Measurements from ENCODE around the gene SIK3.
"Not testable (repeated sequence)": the region's sequence is repeated elsewhere in the genome, so short reads cannot be mapped to it uniquely, and the experiment has no call there.

SIK3 gene

GRCh38 chr11:117144477-117145392, 46.5 kb upstream of the SIK3 start:
- Histone ChIP-seq H3K27me3 (ENCODE audit: insufficient read depth, low read length, poor library complexity) (no peaks in the 10 kb centered on the region), H3K36me3 (ENCODE audit: insufficient read depth, low read length) (peaks cover 33% of the 10 kb centered on the region), H3K4me2 (ENCODE audit: insufficient read depth, low read length) (peak overlapping the region; percentile 86), H3K9me3 (ENCODE audit: insufficient read depth, low read length, severe bottlenecking) (no peaks in the 10 kb centered on the region), H4K20me1 (ENCODE audit: insufficient read depth, low read length) (peaks cover 47% of the 10 kb centered on the region), H3K9ac (ENCODE audit: low read depth, low read length) (peak overlapping the region; percentile 82), H3K4me3 (ENCODE audit: low read depth in 1 of 2, low read length in 2 of 2) (peak overlapping the region; percentile 64 to 99), H3K27ac (ENCODE audit: low read length) (peak overlapping the region; percentile 77), H3K79me2 (ENCODE audit: insufficient read depth, low read length) (peaks cover 56% of the 10 kb centered on the region), H2AFZ (ENCODE audit: low read depth, low read length) (peak overlapping the region; percentile 97), H3K4me1 (ENCODE audit: insufficient read depth, low read length) (peaks cover 40% of the 10 kb centered on the region)
- DNase-seq (peak; percentile 9), ATAC-seq (ENCODE audit: insufficient read depth, low read depth) (peak; percentile 69)
- TF ChIP-seq CTCF (IDR thresholded peaks at IDR 0.05; ENCODE audit: borderline replicate concordance, extremely low read depth, low read length, poor library complexity, severe bottlenecking) (no peak), EZH2 (IDR thresholded peaks at IDR 0.05; ENCODE audit: borderline replicate concordance, low read depth, low read length, severe bottlenecking) (no peak)

- TF ChIP-seq CTCF (IDR thresholded peaks at IDR 0.05; ENCODE audit: borderline replicate concordance, extremely low read depth, low read length, poor library complexity, severe bottlenecking) (peak; percentile 24), EZH2 (IDR thresholded peaks at IDR 0.05; ENCODE audit: borderline replicate concordance, low read depth, low read length, severe bottlenecking) (no peak)
- H3K9me3 ChIP-seq (ENCODE audit: insufficient read depth, low read length, severe bottlenecking), result no peaks in the 10 kb centered on the region
- peaks cover 49% of the 10 kb centered on the region for H3K79me2 ChIP-seq (ENCODE audit: insufficient read depth, low read length)
- peak within 1 kb of the TSS; percentile 82 for H3K9ac ChIP-seq (ENCODE audit: low read depth, low read length)
- ATAC-seq (ENCODE audit: insufficient read depth, low read depth) (peak; percentile 94), DNase-seq (peak; percentile 95)
- H3K27me3 ChIP-seq (ENCODE audit: insufficient read depth, low read length, poor library complexity), result no peaks in the 10 kb centered on the region
- H3K27ac ChIP-seq (ENCODE audit: low read length), result peak within 1 kb of the TSS; percentile 77
- H4K20me1 ChIP-seq (ENCODE audit: insufficient read depth, low read length), result peaks cover 43% of the 10 kb centered on the region
- peaks cover 31% of the 10 kb centered on the region for H3K36me3 ChIP-seq (ENCODE audit: insufficient read depth, low read length)
- H3K4me2 ChIP-seq (ENCODE audit: insufficient read depth, low read length), result peak within 1 kb of the TSS; percentile 86
- H2AFZ ChIP-seq (ENCODE audit: low read depth, low read length), result peak within 1 kb of the TSS; percentile 97
- peaks cover 39% of the 10 kb centered on the region for H3K4me1 ChIP-seq (ENCODE audit: insufficient read depth, low read length)
- peak within 1 kb of the TSS; percentile 64 to 99 for H3K4me3 ChIP-seq (ENCODE audit: low read depth in 1 of 2, low read length in 2 of 2)
Observed at GRCh38 chr11:117143871-117144476, 45.7 kb upstream of the SIK3 start, which contains the start of gene PAFAH1B2. Gene PAFAH1B2 (plus strand): TSS chr11:117144287. CDS start chr11:117152448, 8,161 bp downstream.

DNA sequence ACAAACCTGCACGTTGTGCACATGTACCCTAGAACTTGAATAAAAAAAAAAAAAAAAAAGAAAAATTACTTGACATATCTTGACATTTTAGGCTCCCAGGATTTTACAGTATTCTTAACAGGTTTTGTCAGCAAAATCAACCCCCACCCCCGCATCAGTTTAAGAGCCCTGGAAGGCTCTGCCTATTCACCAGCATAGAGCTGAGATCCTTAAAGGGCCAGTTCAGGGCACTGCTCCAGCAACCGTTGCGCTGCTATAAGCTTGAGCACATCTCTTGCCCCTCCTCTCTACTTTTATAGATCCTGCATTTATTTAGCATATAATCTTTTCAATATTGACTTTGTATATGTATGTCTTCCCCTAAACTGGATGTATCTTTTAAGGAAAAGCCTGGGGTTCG, 45.2 kb upstream of the SIK3 start:
- Histone ChIP-seq H3K4me1 (ENCODE audit: insufficient read depth, low read length) (peaks cover 37% of the 10 kb centered on the region), H3K9ac (ENCODE audit: low read depth, low read length) (peak overlapping the region; percentile 82), H3K36me3 (ENCODE audit: insufficient read depth, low read length) (peaks cover 28% of the 10 kb centered on the region), H2AFZ (ENCODE audit: low read depth, low read length) (peak overlapping the region; percentile 97), H3K79me2 (ENCODE audit: insufficient read depth, low read length) (peaks cover 43% of the 10 kb centered on the region), H3K4me3 (ENCODE audit: low read depth in 1 of 2, low read length in 2 of 2) (peak overlapping the region; percentile 64 to 99; a peak in 3 of 4 replicates), H3K27me3 (ENCODE audit: insufficient read depth, low read length, poor library complexity) (no peaks in the 10 kb centered on the region), H4K20me1 (ENCODE audit: insufficient read depth, low read length) (peaks cover 37% of the 10 kb centered on the region), H3K9me3 (ENCODE audit: insufficient read depth, low read length, severe bottlenecking) (no peaks in the 10 kb centered on the region), H3K27ac (ENCODE audit: low read length) (no peak overlapping the region), H3K4me2 (ENCODE audit: insufficient read depth, low read length) (peak overlapping the region; percentile 86)
- ATAC-seq (ENCODE audit: insufficient read depth, low read depth) (no peak), DNase-seq (peak; percentile 28)
- no peak for TF ChIP-seq CTCF (IDR thresholded peaks at IDR 0.05; ENCODE audit: borderline replicate concordance, extremely low read depth, low read length, poor library complexity, severe bottlenecking)
- no peak for TF ChIP-seq EZH2 (IDR thresholded peaks at IDR 0.05; ENCODE audit: borderline replicate concordance, low read depth, low read length, severe bottlenecking)

- not testable (repeated sequence) for H3K27ac ChIP-seq (ENCODE audit: low read length); H3K4me2 ChIP-seq (ENCODE audit: insufficient read depth, low read length); H2AFZ ChIP-seq (ENCODE audit: low read depth, low read length); H3K9ac ChIP-seq (ENCODE audit: low read depth, low read length); H3K79me2 ChIP-seq (ENCODE audit: insufficient read depth, low read length); H3K4me3 ChIP-seq (ENCODE audit: low read depth in 1 of 2, low read length in 2 of 2); H3K9me3 ChIP-seq (ENCODE audit: insufficient read depth, low read length, severe bottlenecking); H3K4me1 ChIP-seq (ENCODE audit: insufficient read depth, low read length); H3K27me3 ChIP-seq (ENCODE audit: insufficient read depth, low read length, poor library complexity); ATAC-seq (ENCODE audit: insufficient read depth, low read depth); H4K20me1 ChIP-seq (ENCODE audit: insufficient read depth, low read length); DNase-seq; H3K36me3 ChIP-seq (ENCODE audit: insufficient read depth, low read length)
Observed at GRCh38 chr11:117137223-117138086, 39.2 kb upstream of the SIK3 start.

- not testable (repeated sequence) for DNase-seq; H3K4me2 ChIP-seq (ENCODE audit: insufficient read depth, low read length); H3K4me3 ChIP-seq (ENCODE audit: low read depth in 1 of 2, low read length in 2 of 2); H3K27me3 ChIP-seq (ENCODE audit: insufficient read depth, low read length, poor library complexity); H3K9me3 ChIP-seq (ENCODE audit: insufficient read depth, low read length, severe bottlenecking); H3K27ac ChIP-seq (ENCODE audit: low read length); H3K9ac ChIP-seq (ENCODE audit: low read depth, low read length); H3K36me3 ChIP-seq (ENCODE audit: insufficient read depth, low read length); H4K20me1 ChIP-seq (ENCODE audit: insufficient read depth, low read length); H2AFZ ChIP-seq (ENCODE audit: low read depth, low read length); H3K4me1 ChIP-seq (ENCODE audit: insufficient read depth, low read length); H3K79me2 ChIP-seq (ENCODE audit: insufficient read depth, low read length); ATAC-seq (ENCODE audit: insufficient read depth, low read depth)
Observed at GRCh38 chr11:117134979-117135378, 36.8 kb upstream of the SIK3 start.
